ENCODE measurements around the gene CAMK4. TPM values are rescaled to one million over a fixed set of nuclear protein-coding genes. Genes with fewer than 3 reads are reported as not detected.

CAMK4 gene
- total and polyA plus RNA-seq, 8 donors = 0.45 to 25.1 (median 3.8) TPM

- TF ChIP-seq POLR2AphosphoS5 (IDR thresholded peaks at IDR 0.05) = no peak
- no peak for TF ChIP-seq EP300 (IDR thresholded peaks at IDR 0.05)
- no peak for TF ChIP-seq CTCF (IDR thresholded peaks at IDR 0.05)
- no peak for TF ChIP-seq POLR2A (IDR thresholded peaks at IDR 0.05)
- no peak overlapping the region for H3K27ac ChIP-seq
- intact Hi-C loops (cut with DNase I; ENCODE audit: low total_unique reads) = no loop called here
- H3K4me1 ChIP-seq = no peaks in the 10 kb centered on the region
- no peaks in the 10 kb centered on the region for H3K27me3 ChIP-seq
- DNase-seq = no peak
- H3K9me3 ChIP-seq = no peaks in the 10 kb centered on the region
- WGBS, 5 donors = 88 to 95% (median 92%) methylated on average over 2 of the region's 2 CpGs
- H3K36me3 ChIP-seq = peaks cover 0 to 2% (median 0%) of the 10 kb centered on the region in 4 donors
- H3K4me3 ChIP-seq = no peak overlapping the region
Observed at GRCh38 chr5:111478898-111479297, 254.7 kb downstream of the CAMK4 start.

- H3K27me3 ChIP-seq = no peaks in the 10 kb centered on the region
- no peaks in the 10 kb centered on the region for H3K9me3 ChIP-seq
- H3K27ac ChIP-seq = no peak overlapping the region
- intact Hi-C loops (cut with DNase I; ENCODE audit: low total_unique reads) = no loop called here
- 59 to 69% (median 64%) methylated on average over 4 of the region's 4 CpGs for WGBS, 5 donors
- no peaks in the 10 kb centered on the region for H3K4me1 ChIP-seq
- no peak for DNase-seq
- peaks cover 0 to 4% (median 0%) of the 10 kb centered on the region in 4 donors for H3K36me3 ChIP-seq
- H3K4me3 ChIP-seq = no peak overlapping the region
- no peak for TF ChIP-seq POLR2AphosphoS5 (IDR thresholded peaks at IDR 0.05)
- TF ChIP-seq EP300 (IDR thresholded peaks at IDR 0.05) = no peak
- TF ChIP-seq POLR2A (IDR thresholded peaks at IDR 0.05) = no peak
Observed at GRCh38 chr5:111480346-111480745, 256.2 kb downstream of the CAMK4 start.

- Histone ChIP-seq H3K9me3 (no peaks in the 10 kb centered on the region), H3K4me3 (no peak overlapping the region), H3K27ac (no peak overlapping the region), H3K27me3 (no peaks in the 10 kb centered on the region), H3K36me3 (peaks cover 0 to 4% (median 0%) of the 10 kb centered on the region in 4 donors), H3K4me1 (no peaks in the 10 kb centered on the region)
- TF ChIP-seq POLR2A (IDR thresholded peaks at IDR 0.05) (no peak), EP300 (IDR thresholded peaks at IDR 0.05) (no peak), CTCF (IDR thresholded peaks at IDR 0.05) (no peak), POLR2AphosphoS5 (IDR thresholded peaks at IDR 0.05) (no peak)
- intact Hi-C loops (cut with DNase I; ENCODE audit: low total_unique reads) = no loop called here
- DNase-seq = no peak
- WGBS, 5 donors = 54 to 78% (median 65%) methylated on average over 2 of the region's 2 CpGs
Observed at GRCh38 chr5:111486055-111486454, 261.9 kb downstream of the CAMK4 start.

- no peaks in the 10 kb centered on the region for H3K27me3 ChIP-seq
- H3K4me3 ChIP-seq = no peak overlapping the region
- TF ChIP-seq POLR2A (IDR thresholded peaks at IDR 0.05) (no peak), POLR2AphosphoS5 (IDR thresholded peaks at IDR 0.05) (no peak), CTCF (IDR thresholded peaks at IDR 0.05) (no peak), EP300 (IDR thresholded peaks at IDR 0.05) (no peak)
- no peak overlapping the region for H3K27ac ChIP-seq
- H3K9me3 ChIP-seq = no peaks in the 10 kb centered on the region
- intact Hi-C loops (cut with DNase I; ENCODE audit: low total_unique reads) = no loop called here
- no peaks in the 10 kb centered on the region for H3K4me1 ChIP-seq
- peaks cover 0 to 4% (median 0%) of the 10 kb centered on the region in 4 donors for H3K36me3 ChIP-seq
- no peak for DNase-seq
Observed at GRCh38 chr5:111486926-111487325, 262.7 kb downstream of the CAMK4 start.

GRCh38 chr5:111488353-111488752 is 264.2 kb downstream of the CAMK4 start:
- no peaks in the 10 kb centered on the region for H3K27me3 ChIP-seq
- no peaks in the 10 kb centered on the region for H3K9me3 ChIP-seq
- H3K36me3 ChIP-seq = peaks cover 0 to 4% (median 0%) of the 10 kb centered on the region in 4 donors
- TF ChIP-seq POLR2AphosphoS5 (IDR thresholded peaks at IDR 0.05) (no peak), CTCF (IDR thresholded peaks at IDR 0.05) (no peak), POLR2A (IDR thresholded peaks at IDR 0.05) (no peak), EP300 (IDR thresholded peaks at IDR 0.05) (no peak)
- no peak overlapping the region for H3K4me3 ChIP-seq
- intact Hi-C loops (cut with DNase I; ENCODE audit: low total_unique reads) = no loop called here
- H3K4me1 ChIP-seq = no peaks in the 10 kb centered on the region
- H3K27ac ChIP-seq = no peak overlapping the region
- no peak for DNase-seq
